Cardiac septum (tissue), 1 donor: Measurements from ENCODE around the gene ZNF418. TPM values are rescaled to one million over a fixed set of nuclear protein-coding genes. Genes with fewer than 3 reads are reported as not detected.
"Not testable (repeated sequence)": the region's sequence is repeated elsewhere in the genome, so short reads cannot be mapped to it uniquely, and the experiment has no call there.

Source experiments
- DNase-seq: peaks from one replicate; pipeline ENCODE4 v3.0.0-alpha.2; 2020; ENCODE audit warnings: low spot score
- intact Hi-C: fragments of 100-400 bp; cut with DNase I; formaldehyde crosslinking; loops from one replicate; pipeline ENCODE4 v1.14.0; 2022
- total RNA-seq: library from RNA; stranded (reverse); fragmentation: NEBNext Ultra II Directional; extraction: Animal tissue kit (Norgen Biotek cat#: 25700); gene quantifications from one replicate; pipeline ENCODE4 v1.2.1, GENCODE V29; 2021
- donor health status: DM: no; HTN: no; CAD: no.

ZNF418 gene
- total RNA-seq, 1 donor from 2014 or later, result 16.5 TPM

GRCh38 chr19:57903618-57904184, 31.5 kb downstream of the ZNF418 start:
- intact Hi-C loops, result no loop called here
- no peak for DNase-seq

- intact Hi-C loops, result no loop called here
- DNase-seq, result no peak
Measured at GRCh38 chr19:57900311-57900710, 34.9 kb downstream of the ZNF418 start.

GRCh38 chr19:57890706-57891105, 44.5 kb downstream of the ZNF418 start:
- intact Hi-C loops, DNase-seq: not testable (repeated sequence)

- DNase-seq, result peak; percentile 88
- intact Hi-C loops, result no loop called here
Measured at GRCh38 chr19:57888560-57889231, 46.5 kb downstream of the ZNF418 start, which contains the start of gene ZNF814. TSS of gene ZNF814 (minus strand) at chr19:57889037. CDS start at chr19:57888802, 235 bp downstream.

- no peak for DNase-seq
- intact Hi-C loops, result no loop called here
Measured at GRCh38 chr19:57888107-57888559, 47.1 kb downstream of the ZNF418 start.

- intact Hi-C loops, result no loop called here
- no peak for DNase-seq
Measured at GRCh38 chr19:57887195-57887941, 47.8 kb downstream of the ZNF418 start.

GRCh38 chr19:57886046-57886445, 49.2 kb downstream of the ZNF418 start:
- intact Hi-C loops, result no loop called here
- no peak for DNase-seq

GRCh38 chr19:57873883-57874799, 61.1 kb downstream of the ZNF418 start:
- DNase-seq, intact Hi-C loops: not testable (repeated sequence)

GRCh38 chr19:57872450-57872849, 62.8 kb downstream of the ZNF418 start:
- intact Hi-C loops, result no loop called here
- no peak for DNase-seq

Other genes starting within 250 kb of the ZNF418 start
- 6.0 TPM for gene ZNF154, start 226.2 kb downstream of the ZNF418 start, total RNA-seq
- gene ZNF671, start 207.8 kb downstream of the ZNF418 start, total RNA-seq, result 8.1 TPM
- gene ZNF776, start 188.6 kb downstream of the ZNF418 start, total RNA-seq, result 10.0 TPM
- gene ZNF586, start 165.7 kb downstream of the ZNF418 start, total RNA-seq, result 16.8 TPM
- gene ZNF552, start 120.5 kb downstream of the ZNF418 start, total RNA-seq, result 3.0 TPM
- 7.6 TPM for gene ZNF587B, start 105.1 kb downstream of the ZNF418 start, total RNA-seq
- 23.8 TPM for gene ZNF587, start 85.5 kb downstream of the ZNF418 start, total RNA-seq
- 5.4 TPM for gene ZNF814, start 46.4 kb downstream of the ZNF418 start, total RNA-seq
- 10.8 TPM for gene ZNF417, start 18.8 kb downstream of the ZNF418 start, total RNA-seq
- gene ZNF256, start 12.3 kb upstream of the ZNF418 start, total RNA-seq, result 9.4 TPM
- 2.5 TPM for gene C19orf18, start 39.1 kb upstream of the ZNF418 start, total RNA-seq
- 13.8 TPM for gene ZNF606, start 67.4 kb upstream of the ZNF418 start, total RNA-seq
- gene ZSCAN1, start 98.6 kb upstream of the ZNF418 start, total RNA-seq, result not detected
- 4.2 TPM for gene ZNF135, start 123.9 kb upstream of the ZNF418 start, total RNA-seq
- 71.7 TPM for gene ZSCAN18, start 162.8 kb upstream of the ZNF418 start, total RNA-seq
- gene ZNF329, start 215.4 kb upstream of the ZNF418 start, total RNA-seq, result 8.6 TPM
- 26.7 TPM for gene ZNF274, start 247.7 kb upstream of the ZNF418 start, total RNA-seq